PC-3 (cell line): ENCODE results near the gene EXOSC5. TPM values are rescaled to one million over a fixed set of nuclear protein-coding genes. Genes with fewer than 3 reads are reported as not detected.

Experiments used
- ATAC-seq: fragments of 200-7000 bp; cut with Tn5 transposase; 2 replicates; pipeline ENCODE4 v1.9.1; 2020; ENCODE audit warnings: mild to moderate bottlenecking, moderate library complexity
- BruUV-seq: library from RNA; stranded (reverse); fragments of 400-500 nt; replicated peaks from 2 replicates; lab custom pipeline; 2021; lab: Mats Ljungman, UMichigan
- CTCF ChIA-PET: fragments of 300-600 bp; sonication (Branson Sonifier 250); formaldehyde crosslinking; loops from one replicate; lab custom pipeline; 2022; ENCODE audit warnings: antibody characterized with exemption; lab: Charles Lee
- POLR2A ChIA-PET: fragments of 300-600 bp; sonication (Branson Sonifier 250); formaldehyde crosslinking; loops from one replicate; lab custom pipeline; 2022; ENCODE audit warnings: antibody characterized with exemption; ENCODE audit not compliant: unreplicated experiment; lab: Charles Lee
- DNase-seq: peaks from one replicate; pipeline ENCODE4 v3.0.0-alpha.2; 2015
- H2AFZ ChIP-seq: fragments of 300-600 bp; sonication (generic); 2 replicates; pipeline ENCODE4 v1.6.0; 2016; ENCODE audit warnings: antibody characterized with exemption, low read length
- H3F3A ChIP-seq: fragments of 300-600 bp; sonication (generic); one replicate; pipeline ENCODE4 v1.6.0; 2017; ENCODE audit warnings: antibody characterized with exemption, low read length, control low read depth, mild to moderate bottlenecking; ENCODE audit not compliant: unreplicated experiment
- H3K27ac ChIP-seq: fragments of 300-600 bp; sonication (generic); 2 replicates; pipeline ENCODE4 v1.5.1; 2016; ENCODE audit warnings: mild to moderate bottlenecking, low read length
- H3K27me3 ChIP-seq: fragments of 300-600 bp; sonication (generic); 2 replicates; pipeline ENCODE4 v1.6.1; 2016; ENCODE audit warnings: low read length, mixed read lengths
- H3K36me3 ChIP-seq: fragments of 300-600 bp; sonication (generic); 2 replicates; pipeline ENCODE4 v1.6.1; 2016; ENCODE audit warnings: low read depth, mixed run types, low read length, mixed read lengths
- H3K4me1 ChIP-seq: fragments of 300-600 bp; sonication (generic); 2 replicates; pipeline ENCODE4 v1.5.1; 2016; ENCODE audit warnings: low read length; ENCODE audit not compliant: insufficient read depth
- H3K4me2 ChIP-seq: fragments of 300-600 bp; sonication (generic); 2 replicates; pipeline ENCODE4 v1.6.0; 2016; ENCODE audit warnings: low read length
- H3K4me3 ChIP-seq: fragments of 300-600 bp; sonication (generic); 2 replicates; pipeline ENCODE4 v1.5.1; 2016; ENCODE audit warnings: mild to moderate bottlenecking, low read length, mixed read lengths
- H3K79me2 ChIP-seq: fragments of 300-600 bp; sonication (generic); 2 replicates; pipeline ENCODE4 v1.6.1; 2017; ENCODE audit warnings: low read length, mixed read lengths
- H3K9ac ChIP-seq: fragments of 300-600 bp; sonication (generic); 2 replicates; pipeline ENCODE4 v1.6.0; 2016; ENCODE audit warnings: mild to moderate bottlenecking, low read length
- H3K9me2 ChIP-seq: fragments of 300-600 bp; sonication (generic); replicated peaks from 2 replicates; pipeline ENCODE4 v1.6.1; 2016; ENCODE audit warnings: mixed run types, low read length, mixed read lengths
- H3K9me3 ChIP-seq: fragments of 300-600 bp; sonication (generic); 2 replicates; pipeline ENCODE4 v1.6.1; 2016; ENCODE audit warnings: low read length, mixed read lengths
- H4K20me1 ChIP-seq: fragments of 300-600 bp; sonication (generic); 2 replicates; pipeline ENCODE4 v1.6.1; 2016; ENCODE audit warnings: low read length, mixed read lengths
- EZH2 ChIP-seq: fragments of 300-600 bp; sonication (generic); IDR thresholded peaks from one replicate; pipeline ENCODE4 v1.6.1; 2017; ENCODE audit warnings: antibody characterized with exemption, mild to moderate bottlenecking, low read length; ENCODE audit not compliant: unreplicated experiment
- EZH2phosphoT487 ChIP-seq: fragments of 300-600 bp; sonication (generic); IDR thresholded peaks from 2 replicates; pipeline ENCODE4 v1.6.1; 2018; ENCODE audit warnings: mild to moderate bottlenecking, antibody characterized with exemption, low read length, borderline replicate concordance
- intact Hi-C: fragments of 100-400 bp; cut with micrococcal nuclease; formaldehyde crosslinking; loops from 2 replicates; pipeline ENCODE4 v1.9.0; 2023
- total RNA-seq: library from RNA; depleted of rRNA; stranded (reverse); fragments of >200 nt; gene quantifications from 2 replicates; pipeline ENCODE4 v1.2.3, GENCODE V29; 2014
- TF ChIP-seq, protein P1 (sequence below): fragments of 300-600 bp; sonication (generic); conservative IDR thresholded peaks from 2 replicates; pipeline ENCODE4 v1.5.1; 2017; ENCODE audit warnings: antibody characterized with exemption, low read depth, mild to moderate bottlenecking, low read length

EXOSC5 gene
- total RNA-seq, 1 experiment from 2014 or later, result 40.8 TPM

- ChIA-PET POLR2A (no interaction called here), CTCF (no interaction called here)
- no peaks in the 10 kb centered on the region for H3K9me2 ChIP-seq
- TF ChIP-seq, protein P1, sequence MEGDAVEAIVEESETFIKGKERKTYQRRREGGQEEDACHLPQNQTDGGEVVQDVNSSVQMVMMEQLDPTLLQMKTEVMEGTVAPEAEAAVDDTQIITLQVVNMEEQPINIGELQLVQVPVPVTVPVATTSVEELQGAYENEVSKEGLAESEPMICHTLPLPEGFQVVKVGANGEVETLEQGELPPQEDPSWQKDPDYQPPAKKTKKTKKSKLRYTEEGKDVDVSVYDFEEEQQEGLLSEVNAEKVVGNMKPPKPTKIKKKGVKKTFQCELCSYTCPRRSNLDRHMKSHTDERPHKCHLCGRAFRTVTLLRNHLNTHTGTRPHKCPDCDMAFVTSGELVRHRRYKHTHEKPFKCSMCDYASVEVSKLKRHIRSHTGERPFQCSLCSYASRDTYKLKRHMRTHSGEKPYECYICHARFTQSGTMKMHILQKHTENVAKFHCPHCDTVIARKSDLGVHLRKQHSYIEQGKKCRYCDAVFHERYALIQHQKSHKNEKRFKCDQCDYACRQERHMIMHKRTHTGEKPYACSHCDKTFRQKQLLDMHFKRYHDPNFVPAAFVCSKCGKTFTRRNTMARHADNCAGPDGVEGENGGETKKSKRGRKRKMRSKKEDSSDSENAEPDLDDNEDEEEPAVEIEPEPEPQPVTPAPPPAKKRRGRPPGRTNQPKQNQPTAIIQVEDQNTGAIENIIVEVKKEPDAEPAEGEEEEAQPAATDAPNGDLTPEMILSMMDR, result no peak
- H3K4me2 ChIP-seq, result peak overlapping the region; percentile 98
- no peaks in the 10 kb centered on the region for H4K20me1 ChIP-seq
- ATAC-seq (no peak), DNase-seq (no peak)
- intact Hi-C loops, result no loop called here
- peaks cover 15% of the 10 kb centered on the region for H3K79me2 ChIP-seq
- peak overlapping the region; percentile 95 for H2AFZ ChIP-seq
- peak overlapping the region; percentile 88 for H3K27ac ChIP-seq
- no peaks in the 10 kb centered on the region for H3K36me3 ChIP-seq
- BruUV-seq, result no TSS peak
- H3K4me1 ChIP-seq, result peaks cover 30% of the 10 kb centered on the region
- H3K27me3 ChIP-seq, result no peaks in the 10 kb centered on the region
- no peaks in the 10 kb centered on the region for H3K9me3 ChIP-seq
- H3K4me3 ChIP-seq, result peak overlapping the region; percentile 86
- H3F3A ChIP-seq, result no peaks in the 10 kb centered on the region
- peak overlapping the region; percentile 90 for H3K9ac ChIP-seq
Observed at GRCh38 chr19:41364524-41365391, 32.4 kb downstream of the EXOSC5 start.

- Histone ChIP-seq H4K20me1 (no peaks in the 10 kb centered on the region), H3K36me3 (no peaks in the 10 kb centered on the region), H3F3A (no peaks in the 10 kb centered on the region), H3K4me2 (peak within 1 kb of the TSS; percentile 98), H3K9me3 (no peaks in the 10 kb centered on the region), H3K4me3 (peak within 1 kb of the TSS; percentile 86), H3K27me3 (no peaks in the 10 kb centered on the region), H3K27ac (peak within 1 kb of the TSS; percentile 88), H2AFZ (peak within 1 kb of the TSS; percentile 95), H3K79me2 (peaks cover 15% of the 10 kb centered on the region), H3K9ac (peak within 1 kb of the TSS; percentile 90), H3K9me2 (no peaks in the 10 kb centered on the region), H3K4me1 (peaks cover 30% of the 10 kb centered on the region)
- TF ChIP-seq, protein P1, result no peak
- no peak for TF ChIP-seq EZH2phosphoT487
- TF ChIP-seq EZH2, result no peak
- peak; percentile 95 for DNase-seq
- ChIA-PET CTCF (interaction anchor here (0.9 kb wide), 1 partner anchor 10 kb away, joined by 3 read pairs; the partner anchor contains the start of gene TGFB1), POLR2A (interaction anchor here (0.6 to 0.7 kb wide), 5 partner anchors 8 to 1273 kb away, joined by 3 to 5 read pairs (median 3); partner anchors contain the start of gene HNRNPUL1)
- TSS peak; percentile 88 for BruUV-seq
- peak; percentile 95 for ATAC-seq
- intact Hi-C loops, result no loop called here
Observed at GRCh38 chr19:41363753-41364523, 33.2 kb downstream of the EXOSC5 start, which contains the start of gene B9D2. TSS of gene B9D2 (minus strand) at chr19:41364149. CDS start at chr19:41363519, 630 bp downstream.
